A673 (cell line): ENCODE data around the gene LPCAT4.

Experiments
- EZH2 ChIP-seq: fragments of 200-600 bp; sonication (generic); IDR thresholded peaks from 2 replicates; pipeline ENCODE4 v1.6.1; 2017; ENCODE audit warnings: borderline replicate concordance, low read depth, mild to moderate bottlenecking, mixed read lengths, antibody characterized with exemption, low read length; ENCODE audit not compliant: poor library complexity, severe bottlenecking
- TF ChIP-seq, protein P1 (sequence below): fragments of 300-800, 200-600 bp; sonication (generic); conservative IDR thresholded peaks from 2 replicates; pipeline ENCODE4 v1.5.1; 2017; ENCODE audit warnings: low read depth, mild to moderate bottlenecking, antibody characterized with exemption, low read length, moderate library complexity, mixed read lengths

DNA sequence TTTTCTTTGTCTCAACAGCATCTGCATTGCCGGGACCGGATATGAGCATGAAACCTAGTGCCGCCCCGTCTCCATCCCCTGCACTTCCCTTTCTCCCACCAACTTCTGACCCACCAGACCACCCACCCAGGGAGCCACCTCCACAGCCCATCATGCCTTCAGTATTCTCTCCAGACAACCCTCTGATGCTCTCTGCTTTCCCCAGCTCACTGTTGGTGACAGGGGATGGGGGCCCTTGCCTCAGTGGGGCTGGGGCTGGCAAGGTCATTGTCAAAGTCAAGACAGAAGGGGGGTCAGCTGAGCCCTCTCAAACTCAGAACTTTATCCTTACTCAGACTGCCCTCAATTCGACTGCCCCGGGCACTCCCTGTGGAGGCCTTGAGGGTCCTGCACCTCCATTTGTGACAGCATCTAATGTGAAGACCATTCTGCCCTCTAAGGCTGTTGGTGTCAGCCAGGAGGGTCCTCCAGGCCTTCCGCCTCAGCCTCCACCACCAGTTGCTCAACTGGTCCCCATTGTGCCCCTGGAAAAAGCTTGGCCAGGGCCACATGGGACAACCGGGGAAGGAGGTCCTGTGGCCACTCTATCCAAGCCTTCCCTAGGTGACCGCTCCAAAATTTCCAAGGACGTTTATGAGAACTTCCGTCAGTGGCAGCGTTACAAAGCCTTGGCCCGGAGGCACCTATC is 18.9 kb downstream of the LPCAT4 start:
- TF ChIP-seq, protein P1, sequence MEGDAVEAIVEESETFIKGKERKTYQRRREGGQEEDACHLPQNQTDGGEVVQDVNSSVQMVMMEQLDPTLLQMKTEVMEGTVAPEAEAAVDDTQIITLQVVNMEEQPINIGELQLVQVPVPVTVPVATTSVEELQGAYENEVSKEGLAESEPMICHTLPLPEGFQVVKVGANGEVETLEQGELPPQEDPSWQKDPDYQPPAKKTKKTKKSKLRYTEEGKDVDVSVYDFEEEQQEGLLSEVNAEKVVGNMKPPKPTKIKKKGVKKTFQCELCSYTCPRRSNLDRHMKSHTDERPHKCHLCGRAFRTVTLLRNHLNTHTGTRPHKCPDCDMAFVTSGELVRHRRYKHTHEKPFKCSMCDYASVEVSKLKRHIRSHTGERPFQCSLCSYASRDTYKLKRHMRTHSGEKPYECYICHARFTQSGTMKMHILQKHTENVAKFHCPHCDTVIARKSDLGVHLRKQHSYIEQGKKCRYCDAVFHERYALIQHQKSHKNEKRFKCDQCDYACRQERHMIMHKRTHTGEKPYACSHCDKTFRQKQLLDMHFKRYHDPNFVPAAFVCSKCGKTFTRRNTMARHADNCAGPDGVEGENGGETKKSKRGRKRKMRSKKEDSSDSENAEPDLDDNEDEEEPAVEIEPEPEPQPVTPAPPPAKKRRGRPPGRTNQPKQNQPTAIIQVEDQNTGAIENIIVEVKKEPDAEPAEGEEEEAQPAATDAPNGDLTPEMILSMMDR: no peak
- no peak for TF ChIP-seq EZH2
